Kidney (tissue), 14 donors: Measurements from ENCODE around the gene ANKS1B. TPM values are rescaled to one million over a fixed set of nuclear protein-coding genes. Genes with fewer than 3 reads are reported as not detected.
"Not testable (repeated sequence)": the region's sequence is repeated elsewhere in the genome, so short reads cannot be mapped to it uniquely, and the experiment has no call there.

Source experiments
- DNase-seq, 5 donors: peaks; one replicate each; pipeline ENCODE4 v3.0.0-alpha.2; 2013 to 2020
- FAIRE-seq: peaks from 2 replicates; lab custom pipeline; 2012; peaks lifted over from hg19 to GRCh38; lab: Jason Lieb, UNC
- H3K27ac ChIP-seq, 2 donors: one replicate each; pipeline ENCODE4 v1.7.0; 2013; ENCODE audit warnings: low read depth in 2 of 2, low read length in 2 of 2, inconsistent platforms in 1 of 2
- H3K27me3 ChIP-seq: one replicate; pipeline ENCODE4 v1.7.1; 2013; ENCODE audit warnings: low read length, inconsistent platforms; ENCODE audit not compliant: control insufficient read depth, insufficient read depth
- H3K36me3 ChIP-seq, 3 donors: one replicate each; pipeline versions ENCODE4 v1.7.0 to v1.7.1; 2013; ENCODE audit warnings: low read length in 3 of 3, control low read depth in 1 of 3, inconsistent platforms in 1 of 3; ENCODE audit not compliant: insufficient read depth in 3 of 3, control insufficient read depth in 2 of 3
- H3K4me1 ChIP-seq, 3 donors: one replicate each; pipeline versions ENCODE4 v1.7.0 to v1.7.1; 2013; ENCODE audit warnings: low read length in 3 of 3, inconsistent platforms in 1 of 3, low read depth in 1 of 3; ENCODE audit not compliant: control insufficient read depth in 2 of 3, insufficient read depth in 2 of 3
- H3K4me3 ChIP-seq, 3 donors: one replicate each; pipeline versions ENCODE4 v1.7.0 to v1.8.1; 2013; ENCODE audit warnings: low read length in 3 of 3, control low read depth in 1 of 3, inconsistent platforms in 1 of 3
- H3K9ac ChIP-seq, 3 donors: one replicate each; pipeline versions ENCODE4 v1.7.0 to v1.7.1; 2013; ENCODE audit warnings: low read length in 3 of 3, control low read depth in 1 of 3, inconsistent platforms in 1 of 3
- H3K9me3 ChIP-seq, 3 donors: one replicate each; pipeline versions ENCODE4 v1.7.0 to v1.7.1; 2013; ENCODE audit warnings: low read length in 3 of 3, control low read depth in 1 of 3, inconsistent platforms in 1 of 3; ENCODE audit not compliant: control insufficient read depth in 2 of 3, insufficient read depth in 1 of 3
- CTCF ChIP-seq: IDR thresholded peaks from 3 replicates; pipeline ENCODE4 v1.5.1; 2012; ENCODE audit warnings: mild to moderate bottlenecking, moderate library complexity, borderline replicate concordance; ENCODE audit not compliant: insufficient read depth; ENCODE audit errors: extremely low read depth
- intact Hi-C: fragments of 100-400 bp; cut with DNase I; formaldehyde crosslinking; loops from one replicate; pipeline ENCODE4 v1.11.1; 2022
- polyA plus RNA-seq: library from polyadenylated mRNA; stranded (reverse); fragments of 350-450 nt; fragmentation: Illumina TruSeq; extraction: RNeasy Lipid Tissue Mini Kit (QIAGEN cat#74804); gene quantifications from one replicate; pipeline ENCODE4 v1.2.3, GENCODE V29; 2014; ENCODE audit warnings: low read depth, low replicate concordance; ENCODE audit not compliant: insufficient read depth
- total RNA-seq: library from RNA; stranded (reverse); fragmentation: NEBNext Ultra II Directional; extraction: Animal tissue kit (Norgen Biotek cat#: 25700); gene quantifications from one replicate; pipeline ENCODE4 v1.2.1, GENCODE V29; 2021
- donor health status: control.
- donor health status: control.
- donor health status: control.
- donor health status: control.
- donor health status: control.
- donor health status: DM: yes; HTN: yes; CAD: no.
- donor health status: Normal renal cell carcinoma (clear cell type).

ANKS1B gene
- total and polyA plus RNA-seq, 2 donors from 2014 or later: 1.7 to 5.8 TPM

GRCh38 chr12:99596762-99597161, 388.0 kb downstream of the ANKS1B start:
- no peaks in the 10 kb centered on the region for H3K27me3 ChIP-seq
- FAIRE-seq: no peak
- no peak for TF ChIP-seq CTCF

GRCh38 chr12:99577125-99577524, 407.6 kb downstream of the ANKS1B start:
- FAIRE-seq, H3K9ac ChIP-seq, H3K9me3 ChIP-seq, H3K27ac ChIP-seq, intact Hi-C loops, H3K4me1 ChIP-seq, H3K27me3 ChIP-seq, DNase-seq, H3K4me3 ChIP-seq, H3K36me3 ChIP-seq: not testable (repeated sequence)

More at GRCh38 chr12:99596762-99597161, 388.0 kb downstream of the ANKS1B start:
- intact Hi-C loops: no loop called here
- Histone ChIP-seq H3K27ac (no peak overlapping the region), H3K9me3 (no peaks in the 10 kb centered on the region), H3K36me3 (no peaks in the 10 kb centered on the region), H3K4me3 (no peak overlapping the region), H3K9ac (no peak overlapping the region), H3K4me1 (no peaks in the 10 kb centered on the region)
- no peak for DNase-seq

- H3K9ac ChIP-seq: no peak overlapping the region
- H3K4me3 ChIP-seq: no peak overlapping the region
- no peak for DNase-seq
- no peaks in the 10 kb centered on the region for H3K4me1 ChIP-seq
- no peak overlapping the region for H3K27ac ChIP-seq
- no peaks in the 10 kb centered on the region for H3K27me3 ChIP-seq
- no peak for FAIRE-seq
- no peak for TF ChIP-seq CTCF
- H3K36me3 ChIP-seq: no peaks in the 10 kb centered on the region
- H3K9me3 ChIP-seq: no peaks in the 10 kb centered on the region
- intact Hi-C loops: no loop called here
Measured at GRCh38 chr12:99573980-99574379, 410.8 kb downstream of the ANKS1B start.

- Histone ChIP-seq H3K9ac (no peak overlapping the region), H3K9me3 (peaks cover 0 to 3% (median 0%) of the 10 kb centered on the region in 3 donors), H3K4me3 (no peak overlapping the region), H3K27ac (no peak overlapping the region), H3K27me3 (no peaks in the 10 kb centered on the region), H3K36me3 (no peaks in the 10 kb centered on the region), H3K4me1 (no peaks in the 10 kb centered on the region)
- intact Hi-C loops: no loop called here
- DNase-seq: no peak
- no peak for TF ChIP-seq CTCF
- FAIRE-seq: no peak
Measured at GRCh38 chr12:99567072-99567471, 417.7 kb downstream of the ANKS1B start.
